22Rv1 (cell line): ENCODE data around the gene TUFT1.

ENCODE experiments used
- H3K27ac ChIP-seq: fragments of 450-650 bp; 2 replicates; pipeline ENCODE4 v1.5.1; 2017
- CTCF ChIP-seq: fragments of 450-650 bp; IDR thresholded peaks from 2 replicates; pipeline ENCODE4 v1.5.1; 2017; ENCODE audit warnings: mild to moderate bottlenecking
- ZFX ChIP-seq: fragments of 450-650 bp; IDR thresholded peaks from 2 replicates; pipeline ENCODE4 v1.6.1; 2017; ENCODE audit warnings: antibody characterized with exemption, borderline replicate concordance

The TUFT1 gene

GRCh38 chr1:151565502-151566189, 25.5 kb downstream of the TUFT1 start:
- no peak overlapping the region for H3K27ac ChIP-seq
- no peak for TF ChIP-seq ZFX
- no peak for TF ChIP-seq CTCF

- 0 out of 2 replicates have a peak overlapping the region, but pooled peaks have one; percentile 0 for H3K27ac ChIP-seq
- no peak for TF ChIP-seq ZFX
- no peak for TF ChIP-seq CTCF
Observed at GRCh38 chr1:151568626-151569088, 28.5 kb downstream of the TUFT1 start.

DNA sequence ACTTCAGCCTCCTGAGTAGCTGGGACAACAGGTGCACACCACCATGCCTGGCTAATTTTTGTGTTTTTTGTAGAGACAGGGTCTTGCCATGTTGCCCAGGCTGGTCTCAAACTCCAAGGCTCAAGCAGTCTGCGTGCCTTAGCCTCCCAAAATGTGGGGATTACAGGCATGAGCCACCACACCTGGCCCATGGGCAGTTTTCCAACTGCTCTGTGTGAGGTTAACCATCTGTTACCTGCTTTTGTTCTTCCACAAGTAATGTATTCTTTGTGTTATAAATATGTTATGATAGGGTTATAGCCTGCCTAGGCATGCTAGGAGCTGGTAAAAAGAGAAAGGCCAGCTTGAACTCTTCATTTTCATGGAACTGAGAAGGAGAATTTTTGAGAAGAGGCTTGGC, 30.7 kb downstream of the TUFT1 start:
- no peak overlapping the region for H3K27ac ChIP-seq
- TF ChIP-seq CTCF, result no peak
- no peak for TF ChIP-seq ZFX

GRCh38 chr1:151574575-151575529, 34.7 kb downstream of the TUFT1 start:
- H3K27ac ChIP-seq, result no peak overlapping the region
- TF ChIP-seq ZFX (no peak), CTCF (no peak)

- TF ChIP-seq CTCF, result no peak
- no peak for TF ChIP-seq ZFX
- H3K27ac ChIP-seq, result no peak overlapping the region
Observed at GRCh38 chr1:151577173-151577572, 37.1 kb downstream of the TUFT1 start.

DNA sequence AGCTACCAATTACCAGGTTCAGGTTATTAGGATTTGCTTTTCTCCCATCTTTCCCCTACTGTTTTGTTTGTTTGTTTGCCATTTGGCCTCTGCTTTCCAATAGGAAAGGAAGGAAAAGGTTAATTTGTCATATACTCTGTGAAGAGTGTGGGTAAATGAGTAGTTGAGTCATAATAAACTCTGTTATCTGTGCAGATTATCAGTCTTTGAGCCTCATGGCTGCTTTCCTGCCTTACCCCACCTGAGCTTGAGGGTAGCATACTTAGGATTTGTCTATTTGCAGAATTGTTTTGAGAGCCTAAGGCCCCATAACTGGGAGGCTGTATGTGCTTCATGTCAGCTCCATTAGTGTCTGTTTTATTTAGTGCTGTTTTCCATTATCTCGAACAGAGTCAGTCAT, 38.8 kb downstream of the TUFT1 start:
- TF ChIP-seq ZFX (no peak), CTCF (no peak)
- H3K27ac ChIP-seq, result no peak overlapping the region
